ENCODE data around the gene UCHL5.
"Not testable (repeated sequence)": the region's sequence is repeated elsewhere in the genome, so short reads cannot be mapped to it uniquely, and the experiment has no call there.

The UCHL5 gene

GRCh38 chr1:193062698-193063463, 3.7 kb upstream of the UCHL5 start:
- no peak for DNase-seq

DNA sequence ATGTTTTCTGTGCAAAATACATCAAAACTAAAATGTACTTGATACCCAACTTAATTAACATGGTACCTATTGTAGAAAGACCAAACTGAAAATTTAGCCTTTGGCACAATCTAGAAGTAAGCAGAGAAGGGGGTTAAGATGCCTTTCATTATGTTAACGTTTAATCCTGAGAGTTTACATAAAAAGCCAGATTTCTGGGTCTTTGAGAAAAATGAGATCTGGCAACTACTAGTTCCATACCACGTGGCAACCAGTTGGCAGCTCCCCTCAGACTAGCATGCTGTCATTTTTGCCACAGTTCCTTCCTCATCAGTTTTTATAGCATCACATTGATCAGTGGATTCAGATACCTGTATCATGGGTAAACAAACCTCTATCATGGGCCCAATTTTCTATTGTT, 1.8 kb upstream of the UCHL5 start:
- DNase-seq: peak in 1 of 6 experiments; percentile 5

DNA sequence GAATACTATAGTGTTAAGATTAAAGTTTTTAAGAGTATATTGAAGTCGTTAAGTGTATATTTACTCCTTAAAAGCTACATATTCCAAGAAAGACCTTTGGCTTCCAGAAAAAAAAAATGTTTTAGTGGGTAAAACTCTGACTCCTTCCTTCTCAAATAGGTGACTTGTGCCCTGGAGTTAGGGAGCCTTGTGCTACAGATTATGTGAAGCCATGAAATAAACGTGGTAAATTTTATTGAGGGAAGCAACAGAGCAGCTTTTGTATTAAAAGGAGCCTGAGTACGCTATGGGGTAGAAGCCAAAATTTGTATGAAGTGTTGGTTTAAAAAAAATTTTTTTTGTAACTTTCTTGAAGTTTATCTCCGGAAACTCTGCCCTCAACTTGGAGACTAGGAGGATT, 1.2 kb upstream of the UCHL5 start:
- DNase-seq: no peak

DNA sequence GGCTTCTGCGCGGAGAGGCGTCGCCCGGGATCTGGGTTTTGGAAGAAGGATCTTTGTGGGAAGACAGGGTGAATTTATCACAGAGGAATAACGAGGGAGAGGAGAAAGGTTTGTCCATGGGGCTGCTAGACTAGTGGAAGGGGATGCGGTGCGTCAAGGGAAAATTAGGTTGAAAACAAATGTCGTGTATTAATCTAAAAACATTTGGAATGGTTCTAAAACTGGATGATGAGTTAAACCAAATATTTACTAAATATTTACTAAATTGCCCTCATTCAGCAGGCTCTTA, 899 bp upstream of the UCHL5 start:
- no peak for DNase-seq

DNA sequence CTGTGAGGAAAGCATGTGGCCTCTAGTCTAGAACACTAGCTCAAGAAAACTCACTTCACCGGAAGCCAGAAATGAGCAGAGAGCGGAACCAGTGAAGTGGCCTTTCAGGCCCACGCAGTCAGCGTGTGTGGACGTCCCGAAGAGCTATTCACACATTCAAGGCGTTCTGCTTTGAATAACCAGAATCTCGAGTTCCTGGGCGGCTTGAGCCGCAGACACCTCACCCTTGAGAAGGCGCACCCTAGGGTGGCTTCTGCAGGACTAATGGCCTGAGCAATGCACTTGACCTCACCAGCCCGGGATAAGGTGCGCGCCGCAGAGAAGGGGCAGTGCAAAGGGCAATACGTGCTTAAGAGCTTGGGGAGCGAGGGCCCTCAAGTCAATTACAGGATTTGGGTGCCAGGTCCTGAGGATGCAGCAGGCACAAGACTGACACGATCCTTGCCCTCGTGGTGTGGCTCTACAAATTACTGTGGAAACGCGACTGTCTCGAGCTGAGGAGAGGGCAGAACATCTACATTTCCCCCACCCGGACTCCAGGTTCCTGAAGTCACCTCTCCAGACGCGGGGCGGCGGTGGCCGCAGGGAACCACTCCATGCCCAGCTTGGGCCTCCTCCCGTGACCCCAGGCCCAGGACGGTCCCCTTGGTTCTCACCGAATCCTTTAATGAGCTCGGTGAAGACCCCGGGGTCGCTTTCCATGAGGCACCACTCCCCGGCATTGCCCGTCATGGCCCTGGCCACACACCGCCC, 455 bp downstream of the UCHL5 start:
- peak; percentile 19 to 60 (median 38) for DNase-seq

- no peak for DNase-seq
Measured at GRCh38 chr1:193054169-193054675, 4.9 kb downstream of the UCHL5 start.

GRCh38 chr1:193048913-193049312, 10.2 kb downstream of the UCHL5 start:
- DNase-seq: not testable (repeated sequence)

DNA sequence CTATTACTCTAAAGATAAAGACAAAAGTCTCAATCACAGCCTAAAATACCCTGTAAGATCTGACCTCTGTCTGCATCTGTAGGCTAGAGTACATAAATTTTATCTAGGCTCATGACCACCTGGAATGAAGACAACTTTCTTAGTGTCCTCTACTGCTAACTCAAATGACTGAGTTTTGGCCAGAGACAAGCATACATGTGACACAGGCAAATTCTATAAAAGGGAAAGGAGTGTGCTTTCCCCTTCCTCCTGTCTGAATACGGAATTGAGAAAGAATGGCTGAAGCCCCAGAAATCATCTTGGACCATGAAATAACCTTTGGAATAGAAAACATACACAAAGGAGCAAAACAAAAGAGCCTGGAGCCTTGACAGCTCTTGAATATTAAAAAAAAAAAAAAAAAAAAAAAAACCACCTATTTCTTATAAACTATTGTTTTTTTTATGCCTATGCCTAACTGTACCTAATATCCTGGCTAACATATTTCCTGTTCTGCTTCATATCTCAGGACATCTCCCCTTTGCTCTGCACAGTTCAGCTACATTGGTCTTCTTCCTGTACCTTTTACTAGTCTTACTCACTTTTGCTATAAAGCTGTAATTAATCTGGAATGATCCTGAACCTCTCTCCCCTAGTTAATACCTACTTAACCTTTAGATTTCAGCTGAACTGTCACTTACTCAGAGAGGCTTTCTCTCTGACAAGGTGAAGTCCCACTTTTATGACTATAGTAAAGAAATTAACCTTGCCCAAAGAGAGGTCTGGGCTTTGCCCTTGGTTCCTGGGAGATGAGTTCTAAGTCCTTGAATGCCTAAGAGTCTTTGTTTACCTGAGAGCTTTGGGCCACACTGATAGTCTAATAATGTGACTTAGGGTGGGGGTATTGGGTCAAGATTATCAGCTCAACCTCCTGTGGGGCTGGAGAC, 16.1 kb downstream of the UCHL5 start:
- no peak for DNase-seq

GRCh38 chr1:193040011-193040410, 19.1 kb downstream of the UCHL5 start:
- no peak for DNase-seq

DNA sequence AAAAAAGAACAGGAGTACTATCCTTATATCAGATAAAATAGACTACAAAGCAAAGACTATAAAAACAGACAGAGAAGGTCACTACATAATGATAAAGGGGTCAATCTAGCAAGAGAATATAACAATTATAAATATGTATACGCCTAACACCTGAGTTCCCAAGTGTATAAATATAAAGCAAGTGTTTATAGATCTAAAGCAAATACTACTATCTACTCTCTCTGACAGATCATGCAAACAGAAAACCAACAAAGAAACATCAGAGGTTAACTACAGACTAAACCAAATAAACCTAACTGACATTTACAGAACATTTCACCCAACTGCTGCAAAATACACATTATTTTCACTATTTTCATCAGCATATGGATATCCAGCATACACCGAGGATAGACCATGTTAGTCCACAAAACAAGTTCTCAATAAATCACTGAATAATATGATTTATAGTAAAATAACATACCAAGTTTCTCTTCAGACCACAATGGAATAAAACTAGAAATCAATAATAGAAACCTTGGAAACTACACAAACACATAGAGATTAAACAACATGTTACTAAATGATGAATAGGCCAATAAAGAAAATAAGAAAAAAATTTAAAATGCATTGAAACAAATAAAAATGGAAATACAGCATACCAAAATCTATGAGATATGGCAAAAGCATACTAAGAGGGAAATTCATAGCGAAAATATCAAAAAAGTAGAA, 22.7 kb downstream of the UCHL5 start:
- no peak for DNase-seq

GRCh38 chr1:193033610-193034009, 25.6 kb downstream of the UCHL5 start:
- DNase-seq: no peak

DNA sequence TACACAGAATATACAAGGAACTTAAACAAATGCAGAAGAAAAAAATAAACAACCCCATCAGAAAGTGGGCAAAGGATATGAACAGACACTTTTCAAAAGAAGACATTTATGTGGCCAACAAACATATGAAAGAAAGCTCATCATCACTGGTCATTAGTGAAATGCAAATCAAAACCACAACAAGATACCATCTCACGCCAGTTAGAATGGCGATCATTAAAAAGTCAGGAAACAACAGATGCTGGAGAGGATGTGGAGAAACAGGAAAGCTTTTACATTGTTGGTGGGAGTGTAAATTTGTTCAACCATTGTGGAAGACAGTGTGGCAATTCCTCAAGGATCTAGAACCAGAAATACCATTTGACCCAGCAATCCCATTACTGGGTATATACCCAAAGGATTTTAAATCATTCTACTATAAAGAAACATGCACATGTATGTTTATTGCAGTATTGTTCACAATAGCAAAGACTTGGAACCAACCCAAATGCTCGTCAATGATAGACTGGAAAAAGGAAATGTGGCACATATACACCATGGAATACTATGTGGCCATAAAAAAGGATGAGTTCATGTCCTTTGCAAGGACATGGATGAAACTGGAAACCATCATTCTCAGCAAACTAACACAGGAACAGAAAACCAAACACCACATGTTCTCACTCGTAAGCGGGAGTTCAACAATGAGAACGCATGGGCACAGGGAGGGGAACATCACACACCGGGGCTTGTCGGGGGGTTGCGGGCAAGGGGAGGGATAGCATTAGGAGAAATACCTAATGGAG, 26.3 kb downstream of the UCHL5 start:
- DNase-seq: not testable (repeated sequence)

- DNase-seq: no peak
Measured at GRCh38 chr1:193031431-193031830, 27.7 kb downstream of the UCHL5 start.

DNA sequence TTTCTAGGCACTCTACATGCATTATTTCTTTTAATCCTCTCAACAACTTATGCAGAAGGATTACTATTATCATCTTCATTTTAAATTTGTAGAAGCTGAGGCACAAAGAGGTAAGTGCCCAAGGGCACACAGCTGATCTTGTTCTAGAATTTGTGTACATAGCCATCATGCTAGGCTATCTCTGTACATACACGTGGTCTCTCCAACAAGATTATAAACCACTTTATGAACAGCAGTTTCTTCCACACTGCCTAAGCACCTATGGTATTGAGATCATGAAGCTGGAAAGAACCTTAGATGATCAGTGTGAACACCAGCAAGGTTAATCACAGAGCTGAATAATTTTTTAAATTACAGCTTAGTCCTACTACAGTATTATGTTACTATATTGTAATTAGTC, 28.9 kb downstream of the UCHL5 start:
- DNase-seq: no peak

DNA sequence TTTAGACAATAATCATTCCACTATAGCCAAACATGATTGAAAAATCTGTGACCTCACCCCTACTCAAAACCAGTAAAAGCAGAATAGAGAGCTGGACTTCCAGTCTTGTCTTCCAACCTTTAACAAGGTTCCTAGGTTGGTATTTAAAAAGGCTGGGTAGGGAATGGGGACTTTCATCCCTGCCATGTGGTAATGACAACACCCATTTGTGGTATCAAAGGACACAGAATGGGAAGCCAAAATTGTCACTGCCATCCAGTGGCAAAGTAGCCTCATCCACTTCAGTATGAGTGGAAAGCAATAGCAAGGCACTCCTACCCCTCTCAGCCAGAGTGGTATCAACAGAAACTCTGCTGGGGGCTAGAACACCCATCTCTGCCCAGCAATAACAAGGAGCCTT, 33.9 kb downstream of the UCHL5 start:
- no peak for DNase-seq

GRCh38 chr1:193019442-193020026, 39.6 kb downstream of the UCHL5 start:
- peak in 2 of 6 experiments; percentile 3 to 28 for DNase-seq

- no peak for DNase-seq
Measured at GRCh38 chr1:193016788-193017187, 42.4 kb downstream of the UCHL5 start.

DNA sequence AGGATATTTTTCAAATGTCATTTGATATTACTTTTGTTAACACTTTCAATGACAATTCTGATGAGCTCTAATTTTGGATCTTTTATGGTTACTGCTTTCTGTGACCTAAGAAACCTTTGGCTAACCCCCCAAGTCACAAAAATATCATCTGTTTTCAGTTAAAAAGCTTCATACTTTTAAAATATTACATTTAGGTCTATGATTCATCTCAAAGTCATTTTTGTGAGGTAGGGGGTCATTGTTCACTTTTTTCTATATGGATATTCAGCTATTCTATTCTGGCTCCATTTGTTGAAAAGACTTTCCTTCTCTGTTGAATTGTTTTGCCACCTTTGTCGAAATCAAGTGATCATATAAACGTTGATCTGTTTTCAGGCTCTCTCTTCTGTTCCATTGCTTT, 44.8 kb downstream of the UCHL5 start:
- DNase-seq: no peak

DNA sequence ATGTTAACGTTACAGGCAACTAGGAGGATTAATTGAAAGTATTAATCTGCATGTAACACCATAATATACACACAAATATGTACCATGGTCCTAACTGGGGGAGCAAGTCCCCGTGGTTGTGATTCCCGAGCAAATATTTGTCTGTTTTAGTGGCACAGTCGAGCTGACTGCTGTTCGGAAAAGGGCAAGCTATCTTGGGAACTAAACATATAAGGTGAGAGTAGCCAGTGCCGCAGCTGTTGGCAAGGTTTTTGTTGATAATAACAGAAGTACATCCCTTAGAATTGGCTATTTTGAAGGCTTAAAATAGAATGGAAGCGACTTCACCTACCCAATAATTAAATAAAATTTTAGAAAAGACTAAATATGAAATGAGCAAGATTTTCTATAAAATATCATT, 45.5 kb downstream of the UCHL5 start:
- DNase-seq: no peak

DNA sequence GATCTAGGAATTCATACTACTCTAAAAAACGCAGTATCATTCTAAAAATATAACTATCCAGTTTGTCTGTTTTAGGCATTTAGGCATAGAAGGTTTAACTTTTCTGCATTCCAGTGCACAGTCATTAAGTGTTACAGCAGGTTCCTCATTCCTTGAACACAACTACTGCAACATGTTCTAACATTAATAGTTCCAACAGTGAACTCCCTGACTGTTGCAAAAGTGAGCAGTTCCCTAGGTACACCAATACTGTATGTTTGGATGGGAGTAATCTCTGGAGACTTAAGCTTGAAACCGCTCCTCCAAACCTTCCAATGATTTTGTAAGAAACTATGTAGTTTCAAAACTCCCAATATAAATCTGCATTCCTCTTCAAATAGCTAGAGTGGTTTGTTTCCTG, 46.2 kb downstream of the UCHL5 start:
- no peak for DNase-seq

DNA sequence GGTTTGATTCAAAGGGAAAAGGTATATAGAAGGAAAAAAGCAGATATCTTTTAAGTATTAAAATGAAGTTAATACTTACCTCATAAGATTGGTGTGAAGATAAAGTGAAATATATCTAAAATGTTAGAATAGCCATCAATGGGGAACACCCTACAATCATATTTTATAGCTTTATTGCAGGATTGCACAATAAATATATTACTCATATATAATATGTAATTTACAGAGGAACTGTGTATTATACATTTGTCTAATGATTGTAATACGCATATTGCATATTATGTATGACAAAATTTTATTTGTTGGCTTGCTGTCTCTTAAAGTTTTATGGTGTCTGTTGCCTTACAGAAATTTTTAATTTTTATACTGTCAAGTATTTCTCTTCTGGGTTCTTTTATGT, 47.8 kb downstream of the UCHL5 start:
- no peak for DNase-seq

All from stimulated activated naive CD4-positive, alpha-beta T cell (primary cell).